Liver (tissue), 3 donors: ENCODE data around the gene AKT1S1.

Experiments used
- CTCF ChIP-seq: fragments of 150-350 bp; IDR thresholded peaks from 2 replicates; pipeline ENCODE4 v1.5.1; 2017; ENCODE audit warnings: improper control_type of control experiment, low read depth, low read length; ENCODE audit not compliant: missing input control
- EGR1 ChIP-seq, 2 donors: IDR thresholded peaks; 2 replicates each; pipeline ENCODE4 v1.6.1; 2016 to 2018; ENCODE audit warnings: antibody characterized with exemption in 2 of 2, low read depth in 2 of 2
- FOXA1 ChIP-seq: IDR thresholded peaks from 2 replicates; pipeline ENCODE4 v1.6.1; 2016; ENCODE audit warnings: antibody characterized with exemption
- JUND ChIP-seq, 2 donors: IDR thresholded peaks; 2 replicates each; pipeline ENCODE4 v1.6.1; 2016; ENCODE audit warnings: antibody characterized with exemption in 2 of 2
- RAD21 ChIP-seq, 2 donors: IDR thresholded peaks; 2 replicates each; pipeline ENCODE4 v1.6.1; 2016; ENCODE audit warnings: antibody characterized with exemption in 2 of 2, mild to moderate bottlenecking in 2 of 2
- REST ChIP-seq: IDR thresholded peaks from 2 replicates; pipeline ENCODE4 v1.6.1; 2016; ENCODE audit warnings: antibody characterized with exemption, mild to moderate bottlenecking
- ZBTB33 ChIP-seq: IDR thresholded peaks from 2 replicates; pipeline ENCODE4 v1.6.1; 2016; ENCODE audit warnings: antibody characterized with exemption
- donor health status: healthy.
- donor health status: healthy.

- TF ChIP-seq EGR1 (IDR thresholded peaks at IDR 0.05; ENCODE audit: low read depth in 2 of 2) (no peak), CTCF (no peak), JUND (IDR thresholded peaks at IDR 0.05) (no peak), RAD21 (IDR thresholded peaks at IDR 0.05) (no peak), ZBTB33 (no peak), REST (no peak), FOXA1 (no peak)
These were observed 5.9 kb upstream of the AKT1S1 start for GRCh38 chr19:49883094-49883493.
